ENCODE data around the gene OCSTAMP. TPM values are rescaled to one million over a fixed set of nuclear protein-coding genes. Genes with fewer than 3 reads are reported as not detected.

The OCSTAMP gene
- total RNA-seq, 2 experiments from 2014 or later: 0.64 to 0.73 TPM

DNA sequence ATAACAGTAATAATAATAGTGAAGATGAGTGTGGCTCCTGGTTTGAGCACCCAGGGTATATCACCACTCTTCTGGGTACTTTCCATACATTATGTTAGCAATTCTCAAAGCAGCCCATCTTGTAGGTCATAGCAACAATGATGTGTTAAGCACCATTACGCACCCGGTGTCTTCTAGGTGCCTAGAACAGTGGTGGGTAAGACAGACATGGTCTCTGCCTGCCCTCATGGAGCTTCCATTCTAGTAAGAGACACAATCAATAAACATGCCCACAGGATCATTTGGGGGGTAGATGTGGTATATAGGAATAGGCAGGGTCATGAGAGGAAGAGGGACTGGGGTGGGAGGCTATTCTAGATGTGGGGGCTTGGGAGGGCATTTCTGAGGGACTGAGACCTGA lies 21.0 kb upstream of the OCSTAMP start:
- H3K36me3 Mint-ChIP-seq: no peaks in the 10 kb centered on the region

DNA sequence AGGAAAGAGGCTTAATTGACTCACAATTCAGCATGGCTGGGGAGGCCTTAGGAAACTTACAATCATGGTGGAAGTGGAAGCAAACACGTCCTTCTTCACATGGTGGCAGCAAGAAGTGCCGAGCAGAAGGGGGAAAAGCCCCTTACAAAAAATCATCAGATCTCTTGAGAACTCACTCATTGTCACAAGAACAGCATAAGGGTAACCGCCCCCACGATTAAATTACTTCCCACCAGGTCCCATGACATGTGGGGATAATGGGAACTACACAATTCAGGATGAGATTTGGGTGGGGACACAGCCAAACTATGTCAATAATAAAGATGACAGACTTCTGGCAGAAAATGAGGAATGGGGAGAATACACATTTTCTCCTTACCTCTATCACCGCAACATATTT lies 20.5 kb upstream of the OCSTAMP start:
- POLR2A ChIA-PET: no interaction called here
- CTCF ChIA-PET: no interaction called here
- H3K4me1 Mint-ChIP-seq (ENCODE audit: low read depth): no peaks in the 10 kb centered on the region
- H3K36me3 Mint-ChIP-seq: no peaks in the 10 kb centered on the region
- H3K4me3 Mint-ChIP-seq: no peak overlapping the region
- DNase-seq: no peak
- peaks cover 11% of the 10 kb centered on the region for H3K27me3 Mint-ChIP-seq
- H3K27ac Mint-ChIP-seq: no peak overlapping the region
- intact Hi-C loops (cut with micrococcal nuclease): no loop called here
- H3K9me3 Mint-ChIP-seq: no peaks in the 10 kb centered on the region

More for the DNA sequence above, 21.0 kb upstream of the OCSTAMP start:
- H3K4me1 Mint-ChIP-seq (ENCODE audit: low read depth): no peaks in the 10 kb centered on the region
- ChIA-PET POLR2A (no interaction called here), CTCF (no interaction called here)
- H3K27ac Mint-ChIP-seq: no peak overlapping the region
- no peak for DNase-seq
- peaks cover 10% of the 10 kb centered on the region for H3K27me3 Mint-ChIP-seq
- intact Hi-C loops (cut with micrococcal nuclease): no loop called here
- H3K4me3 Mint-ChIP-seq: no peak overlapping the region
- no peaks in the 10 kb centered on the region for H3K9me3 Mint-ChIP-seq

DNA sequence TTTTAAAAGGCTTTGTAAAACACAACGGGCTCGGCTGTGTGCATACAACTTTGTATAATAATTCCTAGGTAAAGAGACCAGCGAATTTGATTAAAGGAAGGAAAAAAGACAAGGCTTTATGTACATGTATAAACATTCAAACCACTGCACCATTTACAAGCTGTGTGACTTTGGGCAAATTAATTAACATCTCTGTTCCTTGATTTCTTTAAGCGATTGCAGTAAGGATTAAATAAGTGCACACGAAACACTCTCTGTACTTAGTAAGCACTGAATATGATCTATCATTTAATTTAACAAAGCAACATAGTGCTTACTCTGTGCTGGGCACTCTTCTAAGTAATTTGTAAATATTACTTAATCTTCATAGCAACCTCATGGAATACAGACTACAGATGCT lies 19.5 kb upstream of the OCSTAMP start:
- H3K36me3 Mint-ChIP-seq: no peaks in the 10 kb centered on the region
- H3K4me1 Mint-ChIP-seq (ENCODE audit: low read depth): no peaks in the 10 kb centered on the region
- intact Hi-C loops (cut with micrococcal nuclease): no loop called here
- H3K27ac Mint-ChIP-seq: no peak overlapping the region
- no peaks in the 10 kb centered on the region for H3K9me3 Mint-ChIP-seq
- ChIA-PET POLR2A (no interaction called here), CTCF (no interaction called here)
- H3K27me3 Mint-ChIP-seq: peaks cover 10% of the 10 kb centered on the region
- no peak overlapping the region for H3K4me3 Mint-ChIP-seq
- no peak for DNase-seq

DNA sequence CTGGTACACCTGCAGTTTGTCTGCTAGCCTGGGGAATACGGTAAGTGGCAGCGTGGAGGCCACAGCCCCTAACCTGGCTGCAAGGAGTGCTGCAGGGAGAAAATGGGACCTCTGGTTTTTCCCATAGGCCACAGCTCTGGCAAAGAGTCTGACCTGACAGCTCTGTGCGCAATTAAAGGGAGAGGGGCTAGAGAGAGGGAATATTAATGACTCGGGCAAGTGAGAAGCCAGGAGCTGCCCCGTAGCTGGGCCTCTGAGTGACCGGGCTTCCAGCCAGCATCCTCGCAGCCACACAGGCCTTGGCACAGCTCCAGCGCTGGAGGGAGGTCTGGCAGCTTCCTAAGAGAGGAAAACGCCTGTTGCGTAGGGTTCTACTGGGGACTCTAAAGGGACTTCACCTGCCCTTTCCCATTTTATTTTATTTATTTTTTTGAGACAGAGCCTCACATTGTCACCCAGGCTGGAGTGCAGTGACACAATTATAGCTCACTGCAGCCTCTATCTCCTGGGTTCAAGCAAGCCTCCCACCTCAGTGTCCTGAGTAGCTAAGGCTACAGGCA lies 18.2 kb upstream of the OCSTAMP start:
- ChIA-PET CTCF (interaction anchor here (0.7 to 1.4 kb wide), 2 partner anchors 47 to 1827 kb away, joined by 3 to 5 read pairs; no protein-coding TSS in a partner anchor), POLR2A (no interaction called here)
- DNase-seq: no peak
- H3K4me3 Mint-ChIP-seq: no peak overlapping the region
- H3K27me3 Mint-ChIP-seq: peaks cover 10% of the 10 kb centered on the region
- H3K4me1 Mint-ChIP-seq (ENCODE audit: low read depth): no peaks in the 10 kb centered on the region
- no peaks in the 10 kb centered on the region for H3K36me3 Mint-ChIP-seq
- no peak overlapping the region for H3K27ac Mint-ChIP-seq
- intact Hi-C loops (cut with micrococcal nuclease): no loop called here
- H3K9me3 Mint-ChIP-seq: no peaks in the 10 kb centered on the region

DNA sequence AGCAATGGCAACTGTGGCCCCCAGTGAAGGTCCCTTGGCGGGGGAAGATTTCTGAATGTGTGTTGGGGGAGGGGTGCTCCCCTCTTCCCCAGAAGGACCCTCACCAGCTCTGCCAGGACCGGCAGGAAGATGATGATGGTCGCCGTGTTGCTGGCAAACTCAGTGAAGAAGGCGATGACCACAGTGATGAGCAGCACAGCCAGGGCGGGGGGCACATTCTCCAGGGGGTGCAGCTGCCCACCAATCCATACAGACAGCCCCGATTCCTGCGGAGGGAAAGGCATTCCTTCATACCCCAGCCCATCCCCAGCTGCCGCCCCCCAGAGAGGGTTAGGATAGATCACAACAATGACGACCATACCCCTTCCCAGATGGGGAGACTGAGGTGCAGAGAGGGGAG lies 15.7 kb upstream of the OCSTAMP start:
- Mint-ChIP-seq H3K9me3 (no peaks in the 10 kb centered on the region), H3K36me3 (no peaks in the 10 kb centered on the region), H3K4me1 (ENCODE audit: low read depth) (no peaks in the 10 kb centered on the region), H3K27me3 (peaks cover 8% of the 10 kb centered on the region), H3K27ac (no peak overlapping the region), H3K4me3 (no peak overlapping the region)
- intact Hi-C loops (cut with micrococcal nuclease): no loop called here
- DNase-seq: no peak
- POLR2A ChIA-PET: no interaction called here
- CTCF ChIA-PET: interaction anchor here (1.0 kb wide), 1 partner anchor 115 kb away, joined by 4 read pairs; no protein-coding TSS in a partner anchor

DNA sequence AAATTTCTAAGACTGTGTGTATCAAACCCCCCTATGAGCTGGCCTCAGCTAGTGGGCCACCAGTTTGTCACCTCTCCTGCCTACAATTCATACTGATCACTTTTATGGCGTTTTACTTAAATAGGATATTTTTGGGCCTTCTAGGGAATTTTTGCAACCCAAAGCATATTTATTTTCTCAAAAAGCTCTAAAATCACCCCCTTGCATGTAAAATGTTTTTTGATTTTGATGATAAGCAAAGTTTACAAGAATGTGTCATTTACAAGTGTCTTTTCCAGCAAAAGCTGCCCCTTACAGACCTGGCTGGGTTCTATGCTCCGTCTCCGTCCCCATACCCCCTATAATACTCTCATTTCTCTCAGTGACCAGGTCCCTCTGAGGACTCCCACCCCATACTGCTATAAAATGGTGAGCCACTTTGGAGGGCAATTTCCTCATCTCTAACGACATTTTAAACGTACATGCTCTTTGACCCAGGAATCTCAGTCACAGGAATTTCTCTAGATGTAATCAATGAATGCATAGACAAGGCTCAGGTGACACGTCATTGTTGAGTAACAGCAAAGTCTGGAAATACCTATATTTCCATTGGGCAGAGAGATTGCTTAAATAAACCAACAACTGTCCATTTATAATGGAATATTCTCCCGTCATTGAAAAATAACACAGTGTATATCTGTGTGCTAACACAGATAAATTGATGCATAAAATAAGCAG lies 13.9 kb upstream of the OCSTAMP start:
- POLR2A ChIA-PET: no interaction called here
- Mint-ChIP-seq H3K27ac (no peak overlapping the region), H3K9me3 (no peaks in the 10 kb centered on the region), H3K27me3 (peaks cover 8% of the 10 kb centered on the region), H3K4me3 (no peak overlapping the region), H3K4me1 (ENCODE audit: low read depth) (peaks cover 7% of the 10 kb centered on the region), H3K36me3 (no peaks in the 10 kb centered on the region)
- CTCF ChIA-PET: interaction anchor here (1.0 kb wide), 1 partner anchor 116 kb away, joined by 3 read pairs; no protein-coding TSS in a partner anchor
- DNase-seq: no peak
- intact Hi-C loops (cut with micrococcal nuclease): no loop called here

DNA sequence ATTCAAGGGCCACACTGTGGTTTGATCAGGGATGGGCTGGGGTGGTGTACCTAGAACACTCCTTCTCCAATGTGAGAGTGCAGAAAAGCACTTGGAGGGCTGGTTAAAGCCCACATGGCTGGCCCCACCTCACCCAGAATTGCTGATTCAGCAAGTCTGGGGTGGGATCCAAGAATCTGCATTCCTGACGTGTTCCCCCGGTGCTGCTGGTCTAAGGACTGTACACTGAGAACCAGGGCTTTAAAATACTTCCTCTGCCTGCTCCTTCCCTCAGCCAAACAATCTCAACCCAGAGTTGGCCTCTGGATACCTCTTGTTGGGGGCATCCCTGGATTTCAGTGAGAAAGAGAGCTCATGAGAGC lies 13.4 kb upstream of the OCSTAMP start:
- Mint-ChIP-seq H3K27ac (no peak overlapping the region), H3K27me3 (peaks cover 8% of the 10 kb centered on the region), H3K4me1 (ENCODE audit: low read depth) (peaks cover 10% of the 10 kb centered on the region), H3K9me3 (no peaks in the 10 kb centered on the region), H3K4me3 (no peak overlapping the region), H3K36me3 (no peaks in the 10 kb centered on the region)
- ChIA-PET POLR2A (no interaction called here), CTCF (interaction anchor here (1.0 kb wide), 1 partner anchor 117 kb away, joined by 3 read pairs; no protein-coding TSS in a partner anchor)
- no peak for DNase-seq
- intact Hi-C loops (cut with micrococcal nuclease): no loop called here

DNA sequence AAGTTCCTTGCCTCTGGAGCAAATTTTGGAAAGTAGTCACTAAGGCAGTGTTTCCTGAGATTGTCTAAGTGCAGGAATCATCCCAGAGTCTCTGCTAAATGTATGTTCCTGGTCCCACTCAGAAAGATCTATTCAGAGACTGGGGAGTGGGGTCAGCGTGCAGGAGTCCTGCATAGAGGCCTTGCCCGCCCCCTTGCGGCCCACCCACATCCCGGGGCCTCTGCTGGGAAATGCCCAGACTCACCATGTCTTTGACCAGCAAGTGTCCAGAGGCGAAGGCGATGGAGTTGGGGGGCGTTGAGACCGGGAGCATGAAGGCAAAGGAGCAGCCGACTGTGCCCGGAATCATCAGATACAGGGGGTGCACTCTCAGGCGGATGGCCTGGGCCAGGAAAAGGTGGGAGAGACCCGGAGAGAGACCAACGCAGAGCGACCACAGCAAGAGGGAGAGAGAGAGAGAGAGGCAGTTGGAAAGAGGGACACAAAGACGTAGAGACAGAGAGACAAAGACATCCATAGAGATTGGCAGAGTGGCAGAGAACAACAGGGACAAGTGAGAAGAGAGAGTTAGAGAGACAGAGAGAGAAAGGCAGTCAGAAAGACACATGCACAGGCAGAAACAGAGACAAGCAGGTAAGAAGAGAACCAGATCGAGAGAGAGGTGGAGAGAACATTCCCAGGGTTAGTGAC lies 12.9 kb upstream of the OCSTAMP start:
- Mint-ChIP-seq H3K4me1 (ENCODE audit: low read depth) (peaks cover 15% of the 10 kb centered on the region), H3K27ac (no peak overlapping the region)
- POLR2A ChIA-PET: no interaction called here

DNA sequence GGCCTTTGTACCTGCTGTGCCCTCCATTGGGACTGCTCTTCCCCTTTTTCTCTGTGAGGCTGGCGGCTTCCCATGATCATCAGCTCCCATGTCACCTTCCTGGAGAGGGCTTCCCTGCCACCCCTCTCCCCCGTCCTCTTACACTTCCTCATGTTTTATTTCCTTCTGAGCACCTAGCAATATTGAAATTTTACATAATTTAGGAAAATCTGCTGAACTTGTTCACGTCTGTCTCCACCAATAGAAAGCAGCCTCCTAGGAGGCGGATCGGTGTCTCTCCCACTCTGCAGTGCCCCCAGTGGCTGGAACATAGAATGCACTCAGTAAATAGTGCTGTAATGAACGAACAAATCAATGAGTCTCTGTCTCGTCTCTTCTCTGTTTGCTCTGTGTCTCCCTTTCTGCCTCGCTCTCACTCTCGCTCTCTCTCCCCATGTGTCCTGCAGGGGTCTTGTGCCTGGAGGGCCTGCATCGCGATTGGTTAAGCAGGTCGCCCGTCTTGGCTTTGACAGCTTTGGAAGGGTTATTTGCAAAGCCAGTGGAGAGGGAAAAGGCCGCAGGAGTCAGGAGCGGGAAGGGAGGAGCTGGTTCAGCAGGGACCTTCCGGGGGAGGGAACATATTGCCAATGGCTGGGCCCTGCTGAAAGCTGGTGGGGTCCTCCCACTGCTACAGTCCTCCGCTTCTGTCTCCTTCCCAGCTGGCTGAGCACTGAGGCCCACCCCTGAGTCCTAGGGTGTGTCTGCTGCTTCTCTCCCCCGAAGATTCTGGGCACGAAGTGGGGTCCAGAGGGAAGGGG lies 12.1 kb upstream of the OCSTAMP start:
- peak; percentile 75 for DNase-seq
- H3K36me3 Mint-ChIP-seq: no peaks in the 10 kb centered on the region
- no peak overlapping the region for H3K4me3 Mint-ChIP-seq
- POLR2A ChIA-PET: no interaction called here
- intact Hi-C loops (cut with micrococcal nuclease): no loop called here
- peaks cover 21% of the 10 kb centered on the region for H3K4me1 Mint-ChIP-seq (ENCODE audit: low read depth)
- CTCF ChIA-PET: interaction anchor here (0.5 to 2.5 kb wide), 18 partner anchors 10 to 1465 kb away, joined by 3 to 24 read pairs (median 3); partner anchors contain the start of gene OCSTAMP
- H3K27ac Mint-ChIP-seq: no peak overlapping the region
- peaks cover 6% of the 10 kb centered on the region for H3K27me3 Mint-ChIP-seq
- H3K9me3 Mint-ChIP-seq: no peaks in the 10 kb centered on the region

More for the DNA sequence above, 12.9 kb upstream of the OCSTAMP start:
- no peak overlapping the region for H3K4me3 Mint-ChIP-seq
- DNase-seq: no peak
- H3K27me3 Mint-ChIP-seq: peaks cover 8% of the 10 kb centered on the region
- intact Hi-C loops (cut with micrococcal nuclease): no loop called here
- H3K9me3 Mint-ChIP-seq: no peaks in the 10 kb centered on the region
- CTCF ChIA-PET: interaction anchor here (0.6 to 2.5 kb wide), 7 partner anchors 10 to 39 kb away, joined by 3 to 24 read pairs (median 6); no protein-coding TSS in a partner anchor
- H3K36me3 Mint-ChIP-seq: no peaks in the 10 kb centered on the region

DNA sequence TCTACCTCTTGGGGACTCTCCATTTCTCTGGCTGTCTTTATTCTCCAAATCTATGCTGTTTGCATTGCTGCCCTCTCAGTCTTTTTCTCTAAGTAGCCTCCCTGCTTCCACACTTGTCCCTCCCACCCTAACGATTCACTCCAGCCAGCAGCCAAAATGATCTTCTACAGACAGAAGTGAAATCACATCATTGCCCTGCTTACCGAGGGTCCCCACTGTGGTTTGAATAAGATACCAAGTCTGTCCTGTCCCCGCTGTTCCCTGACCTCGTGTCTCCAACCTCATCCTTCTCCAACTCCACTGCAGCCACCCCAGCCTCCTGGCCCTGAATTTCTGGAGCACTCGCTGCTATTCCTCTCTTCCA lies 11.5 kb upstream of the OCSTAMP start:
- H3K36me3 Mint-ChIP-seq: no peaks in the 10 kb centered on the region
- ChIA-PET POLR2A (no interaction called here), CTCF (interaction anchor here (0.5 to 2.5 kb wide), 14 partner anchors 10 to 1464 kb away, joined by 3 to 24 read pairs (median 3); partner anchors contain the start of gene OCSTAMP)
- H3K4me3 Mint-ChIP-seq: no peak overlapping the region
- peaks cover 3% of the 10 kb centered on the region for H3K27me3 Mint-ChIP-seq
- no peak for DNase-seq
- peaks cover 27% of the 10 kb centered on the region for H3K4me1 Mint-ChIP-seq (ENCODE audit: low read depth)
- intact Hi-C loops (cut with micrococcal nuclease): no loop called here
- H3K27ac Mint-ChIP-seq: no peak overlapping the region
- H3K9me3 Mint-ChIP-seq: no peaks in the 10 kb centered on the region

DNA sequence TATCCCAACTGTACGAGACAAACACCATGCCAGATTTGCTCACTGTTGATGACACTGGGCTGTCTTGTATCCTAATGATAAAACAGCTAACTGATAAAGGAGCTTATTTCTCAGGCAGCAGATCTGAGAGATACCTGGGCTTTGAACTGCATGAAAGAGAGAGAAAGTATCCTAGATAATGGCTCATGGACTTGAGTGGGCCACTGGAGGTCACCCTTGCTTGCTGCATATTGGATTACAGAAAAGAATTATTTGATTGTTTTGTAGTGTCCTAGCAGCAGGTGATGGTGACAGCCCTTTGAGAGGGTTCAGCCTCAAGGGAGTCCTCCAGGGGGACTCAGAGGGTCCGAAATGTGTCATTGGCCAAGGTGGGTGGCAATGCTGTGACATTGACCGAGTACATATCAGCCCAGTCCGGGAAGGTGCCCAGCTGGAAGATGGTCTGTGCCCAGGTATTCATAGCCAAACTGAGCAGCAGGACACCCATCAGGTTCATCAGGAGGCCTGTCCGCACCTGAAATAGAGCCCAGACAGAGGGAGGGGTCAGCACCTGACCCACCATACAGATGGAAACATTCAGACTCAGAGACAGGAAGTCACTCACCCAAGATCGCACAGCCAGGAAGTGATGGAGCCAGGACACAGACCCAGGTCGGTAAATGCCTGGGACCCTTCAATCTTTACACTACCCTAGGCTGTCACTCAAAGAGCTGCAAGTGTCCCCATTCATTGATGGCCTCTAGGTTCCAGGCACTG lies 9.4 kb upstream of the OCSTAMP start:
- Mint-ChIP-seq H3K4me1 (ENCODE audit: low read depth) (peaks cover 34% of the 10 kb centered on the region), H3K4me3 (no peak overlapping the region), H3K9me3 (no peaks in the 10 kb centered on the region), H3K36me3 (no peaks in the 10 kb centered on the region), H3K27ac (no peak overlapping the region), H3K27me3 (no peaks in the 10 kb centered on the region)
- intact Hi-C loops (cut with micrococcal nuclease): loop anchor here (10.0 kb wide), 1 partner anchor 925 kb away; no protein-coding TSS in a partner anchor
- no peak for DNase-seq
- POLR2A ChIA-PET: interaction anchor here (1.3 kb wide), 1 partner anchor 15 kb away, joined by 5 read pairs; no protein-coding TSS in a partner anchor
- CTCF ChIA-PET: interaction anchor here (0.7 to 2.5 kb wide), 4 partner anchors 15 to 135 kb away, joined by 3 to 15 read pairs (median 4); no protein-coding TSS in a partner anchor
